T-helper 2 cell (primary cell): Measurements from ENCODE around the gene MEX3C.
A peak's percentile ranks its signal among the peaks of the same experiment; 100 is the strongest.

Experiments used
- DNase-seq, 5 experiments: peaks; one replicate each; pipeline versions ENCODE4 v3.0.0 to v3.0.0-alpha.2; 2012 to 2022

The MEX3C gene

GRCh38 chr18:51153659-51154371 is 43.7 kb downstream of the MEX3C start:
- peak in 3 of 5 experiments; percentile 17 to 77 (median 66) for DNase-seq

- peak; percentile 21 to 84 (median 59) for DNase-seq
These were observed 45.6 kb downstream of the MEX3C start for GRCh38 chr18:51151568-51152511.

DNA sequence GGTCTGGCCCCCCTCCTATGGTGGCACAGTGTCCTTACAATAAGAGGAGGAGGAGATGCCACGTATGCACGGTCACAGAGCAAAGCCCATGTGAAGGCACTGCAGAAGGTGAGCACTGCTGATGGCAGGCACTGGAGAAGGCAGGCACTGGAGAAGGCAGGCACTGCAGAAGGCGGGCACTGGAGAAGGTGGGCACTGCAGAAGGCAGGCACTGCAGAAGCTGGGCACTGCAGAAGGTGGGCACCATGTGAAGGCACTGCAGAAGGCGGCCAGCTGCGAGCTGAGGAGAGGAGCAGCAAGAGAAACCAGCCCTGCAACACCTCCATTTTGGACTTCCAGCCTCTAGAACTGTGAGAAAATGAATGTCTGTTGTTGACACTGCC is 46.3 kb downstream of the MEX3C start:
- DNase-seq, result no peak

- no peak for DNase-seq
These were observed 47.3 kb downstream of the MEX3C start for GRCh38 chr18:51150113-51150700.

- DNase-seq, result peak in 1 of 5 experiments; percentile 66
These were observed 47.8 kb downstream of the MEX3C start for GRCh38 chr18:51149670-51150069.

DNA sequence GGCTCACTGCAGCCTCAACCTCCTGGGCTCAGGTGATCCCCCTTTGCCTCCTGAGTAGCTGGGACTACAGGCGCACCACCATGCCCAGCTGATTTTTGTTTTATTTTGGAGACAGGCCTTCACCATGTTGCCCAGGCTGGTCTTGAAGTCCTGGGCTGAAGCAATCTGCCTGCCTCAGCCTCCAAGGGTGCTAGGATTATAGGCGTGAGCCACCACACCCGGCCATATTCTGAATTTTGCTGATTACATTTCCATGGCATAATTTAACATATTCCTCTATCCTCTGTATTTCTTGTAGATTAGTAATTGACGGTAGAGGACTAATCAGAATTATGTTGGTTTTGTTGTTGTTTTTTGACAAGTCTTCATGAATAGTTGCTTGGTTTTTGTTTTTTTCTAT is 50.6 kb downstream of the MEX3C start:
- no peak for DNase-seq

- DNase-seq, result no peak
These were observed 58.5 kb downstream of the MEX3C start for GRCh38 chr18:51138936-51139335.

DNA sequence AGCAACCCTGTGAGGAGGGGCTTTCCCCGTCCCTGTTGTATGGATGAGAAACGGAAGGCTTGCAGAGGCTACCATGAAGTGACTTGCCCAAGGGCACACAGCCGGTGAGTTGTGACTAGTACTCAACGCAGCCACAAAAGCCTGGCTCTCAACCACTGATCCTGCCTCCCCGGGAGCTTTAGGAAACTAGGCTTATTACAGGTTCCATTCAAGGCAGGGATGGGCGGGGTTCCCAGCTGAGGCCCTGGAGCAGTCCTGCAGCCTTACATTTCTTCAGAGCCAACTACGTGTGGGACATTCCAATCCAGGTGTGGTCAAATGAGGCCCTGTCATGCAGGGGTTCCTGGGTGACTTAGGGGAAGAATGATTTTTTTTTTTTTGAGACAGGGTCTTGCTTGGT is 59.6 kb downstream of the MEX3C start:
- no peak for DNase-seq

DNA sequence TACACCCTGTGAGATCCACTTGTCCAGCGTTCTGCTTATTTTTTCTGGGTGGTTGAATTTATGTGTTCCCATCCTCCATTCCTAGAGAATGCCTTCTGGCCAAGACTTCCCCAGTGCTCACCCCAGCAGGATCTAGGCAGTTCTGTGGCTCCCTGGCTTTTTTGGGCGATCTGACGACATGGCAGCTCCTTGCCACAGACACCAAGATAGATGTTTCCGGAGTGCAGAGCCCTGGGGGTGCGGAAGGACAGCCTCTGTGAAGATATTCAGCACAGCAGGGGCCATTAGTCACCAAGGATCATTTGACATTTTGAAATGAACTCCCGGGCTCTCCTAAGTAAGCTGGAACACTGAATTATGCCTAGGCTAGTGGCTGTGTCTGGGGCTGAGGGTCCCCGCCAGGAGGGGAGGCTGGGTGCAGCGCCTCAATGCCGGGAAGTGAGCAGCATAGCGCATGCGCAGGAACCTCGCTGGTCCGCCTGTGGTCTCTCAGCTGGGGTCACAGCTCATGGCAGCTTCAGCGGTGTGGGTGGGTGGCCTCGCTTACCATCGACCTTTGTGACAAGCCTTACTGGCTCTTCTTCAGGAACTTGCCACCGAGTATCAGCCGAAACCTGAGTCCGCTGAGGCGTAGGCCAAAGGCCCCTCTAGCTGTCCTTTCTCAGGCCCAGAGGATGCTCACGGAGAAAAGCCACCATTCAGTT is 60.3 kb downstream of the MEX3C start:
- DNase-seq, result no peak

DNA sequence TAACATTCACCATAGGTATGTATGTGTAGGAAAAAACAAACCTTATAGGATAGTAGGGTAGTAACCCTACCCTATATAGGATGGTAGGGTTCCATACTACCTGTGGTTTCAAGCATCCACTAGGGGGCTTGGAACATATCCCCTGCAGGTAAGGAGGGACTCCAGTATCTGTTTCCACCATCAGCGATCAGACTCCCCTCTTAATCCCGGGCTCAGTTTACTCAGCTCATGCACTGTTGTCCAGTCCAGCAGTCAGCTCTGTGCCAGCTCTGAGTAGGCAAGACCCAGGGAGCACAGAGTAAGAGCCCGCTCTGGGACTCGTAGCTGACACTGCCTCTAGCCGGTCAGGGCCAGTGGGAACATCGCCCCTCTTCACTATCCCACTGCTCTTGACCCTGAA is 61.7 kb downstream of the MEX3C start:
- peak in 1 of 5 experiments; percentile 8 for DNase-seq

GRCh38 chr18:51135364-51135763 is 62.1 kb downstream of the MEX3C start:
- no peak for DNase-seq

DNA sequence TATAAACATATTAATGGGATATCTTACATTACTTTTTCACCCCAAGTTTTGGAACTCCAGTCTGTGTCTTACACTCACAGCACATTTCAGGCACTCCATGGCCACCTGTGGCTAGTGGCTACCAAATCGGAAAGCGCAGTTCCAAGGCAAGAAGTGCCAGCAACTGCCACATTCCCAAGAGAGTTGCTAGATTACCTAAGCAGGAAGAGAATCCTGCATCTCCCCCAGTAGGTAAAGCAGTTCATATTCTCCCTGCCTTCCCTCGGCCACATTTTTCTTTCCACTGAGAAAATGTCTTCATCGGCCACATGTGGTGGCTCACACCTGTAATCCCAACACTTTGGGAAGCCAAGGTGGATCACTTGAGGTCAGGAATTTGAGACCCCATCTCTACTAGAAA is 62.8 kb downstream of the MEX3C start:
- no peak for DNase-seq

- DNase-seq, result no peak
These were observed 63.8 kb downstream of the MEX3C start for GRCh38 chr18:51133580-51134160.

GRCh38 chr18:51132256-51132935 is 65.1 kb downstream of the MEX3C start:
- DNase-seq, result no peak

GRCh38 chr18:51128533-51128932 is 68.9 kb downstream of the MEX3C start:
- DNase-seq, result no peak

GRCh38 chr18:51127664-51128063 is 69.8 kb downstream of the MEX3C start:
- DNase-seq, result no peak

- DNase-seq, result no peak
These were observed 71.5 kb downstream of the MEX3C start for GRCh38 chr18:51125976-51126375.
